DLD1 (cell line): Measurements from ENCODE around the gene FRMD4A.

ENCODE experiments used
- in situ Hi-C: cut with HindIII; loops from 2 replicates; pipeline ENCODE4 v1.10.0; 2017; ENCODE audit warnings: low sequenced_read_pairs

The FRMD4A gene

GRCh38 chr10:13665516-13666262 lies 665.0 kb downstream of the FRMD4A start:
- in situ Hi-C loops, result no loop called here

DNA sequence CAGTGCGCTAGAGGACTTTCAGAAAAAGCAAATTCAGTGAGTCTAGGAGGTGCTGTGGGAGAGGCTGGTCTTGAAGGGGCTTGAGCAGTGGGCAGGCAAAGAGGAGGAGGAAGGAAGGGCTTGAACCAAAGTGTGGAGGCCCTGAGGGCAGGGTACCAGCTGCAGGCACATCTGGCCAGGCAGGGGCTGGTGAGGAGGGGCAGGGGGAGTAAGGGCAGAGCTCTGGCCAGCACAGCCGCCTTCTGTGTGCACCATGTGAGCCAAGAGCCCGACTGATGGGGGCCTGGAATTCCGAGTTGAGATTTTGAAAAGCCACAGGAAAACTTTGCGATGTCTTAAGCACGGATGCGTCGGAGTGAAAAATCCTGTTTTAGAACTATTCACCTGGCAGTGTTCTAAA lies 669.5 kb downstream of the FRMD4A start:
- in situ Hi-C loops, result no loop called here

DNA sequence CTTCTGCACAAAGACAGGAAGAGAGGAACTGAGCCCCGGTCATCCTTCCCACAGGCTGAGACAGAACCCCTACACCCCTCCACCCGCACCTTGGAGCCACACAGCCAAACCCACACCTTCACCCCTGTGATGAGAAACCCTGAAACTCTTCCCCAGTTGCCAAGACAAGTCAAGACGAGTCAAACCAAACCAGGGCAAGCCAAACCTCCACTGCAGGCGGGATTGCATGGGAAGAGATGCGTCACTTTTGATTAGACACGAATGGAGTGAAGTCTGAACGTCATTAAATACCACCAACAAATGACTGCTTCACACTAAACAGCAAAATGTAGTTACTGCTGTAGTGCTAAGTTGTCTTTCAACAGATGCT lies 670.2 kb downstream of the FRMD4A start:
- in situ Hi-C loops, result no loop called here

DNA sequence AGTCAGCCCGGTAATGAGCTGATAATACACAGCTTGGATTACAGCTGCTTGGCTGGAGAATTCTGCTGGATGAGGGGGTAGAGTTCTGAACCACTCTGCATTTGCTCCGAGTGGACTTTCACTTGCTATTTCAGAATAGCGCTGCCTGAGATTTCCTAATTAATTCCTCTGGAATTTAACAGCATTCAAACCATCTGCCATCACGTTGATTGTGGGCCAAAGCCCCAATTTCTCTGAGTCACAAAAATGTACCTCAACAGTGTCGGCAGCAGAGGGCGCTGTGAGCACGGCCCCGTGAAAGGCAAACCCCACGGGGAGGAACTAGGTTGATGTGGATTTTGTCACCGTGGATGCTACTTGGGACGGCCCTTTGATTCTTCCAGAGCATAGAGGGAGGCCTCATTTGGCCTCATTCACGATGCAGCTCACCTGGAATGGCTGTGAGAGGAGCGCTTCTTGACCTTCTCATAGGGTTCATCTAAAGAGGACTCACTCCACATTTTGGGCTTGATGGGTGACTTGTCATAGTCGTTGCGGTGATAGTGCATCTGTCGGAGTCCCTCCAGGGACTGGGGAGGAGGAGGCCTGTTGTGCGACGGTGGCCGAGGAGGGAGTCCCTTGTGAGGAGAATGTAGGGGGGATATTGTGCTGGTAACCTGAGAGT lies 670.7 kb downstream of the FRMD4A start:
- in situ Hi-C loops, result no loop called here

DNA sequence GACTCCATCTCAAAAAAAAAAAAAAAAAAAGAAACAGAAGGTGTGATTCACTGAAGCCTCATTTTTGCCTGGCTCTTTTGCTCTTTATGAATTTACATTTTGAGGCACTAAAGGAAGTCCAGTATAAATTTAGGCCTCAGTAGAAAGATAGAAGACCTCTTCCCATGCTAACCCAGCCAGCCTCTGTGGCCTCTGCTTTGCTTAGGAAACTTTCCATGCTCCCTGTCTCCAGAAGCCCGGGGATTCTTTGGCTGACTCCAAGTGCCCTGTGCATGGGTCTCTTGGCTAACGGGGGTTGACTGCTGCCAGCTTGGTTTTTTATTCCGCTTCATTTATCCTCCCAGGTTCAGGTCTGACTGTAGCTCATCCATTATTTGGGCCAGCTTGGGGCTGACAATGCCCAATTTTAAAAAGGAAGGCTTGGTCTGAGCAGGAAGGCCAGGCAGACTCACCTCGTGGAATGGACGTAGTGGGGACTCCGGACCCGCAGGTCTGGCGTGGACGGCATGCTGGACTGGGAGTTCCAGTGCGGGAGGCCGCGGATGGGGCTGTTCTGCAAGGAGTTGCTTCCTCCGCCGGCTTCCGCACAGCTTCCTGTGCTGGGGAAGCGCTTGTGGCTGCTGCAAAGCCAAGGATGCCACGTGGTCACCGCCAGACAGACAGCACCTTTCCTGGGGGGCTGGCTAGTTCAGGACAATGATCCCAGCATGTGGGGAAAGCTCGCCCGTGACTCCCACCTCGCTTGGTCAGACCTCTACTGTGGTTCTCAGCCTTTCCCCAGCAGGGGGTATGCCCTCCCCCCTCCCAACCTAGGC lies 671.6 kb downstream of the FRMD4A start:
- in situ Hi-C loops, result no loop called here

DNA sequence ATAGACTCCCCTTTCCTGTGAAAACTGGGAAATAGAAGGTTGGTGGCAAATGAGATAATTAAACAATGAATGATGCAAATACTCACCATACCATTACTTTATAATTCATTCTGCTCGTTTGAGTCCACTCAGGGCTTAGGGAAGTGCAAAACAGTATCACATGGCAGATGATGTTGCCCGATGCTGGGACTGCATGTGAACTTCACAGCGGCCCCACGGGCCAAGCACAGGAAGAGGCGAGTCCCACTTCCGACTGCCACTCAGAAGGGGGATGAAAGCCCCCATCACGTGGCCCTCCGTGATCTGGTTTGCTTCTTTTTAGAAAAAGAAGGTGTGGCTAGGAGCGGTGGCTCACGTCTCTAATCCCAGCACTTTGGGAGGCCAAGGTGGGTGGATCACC lies 672.5 kb downstream of the FRMD4A start:
- in situ Hi-C loops, result no loop called here

DNA sequence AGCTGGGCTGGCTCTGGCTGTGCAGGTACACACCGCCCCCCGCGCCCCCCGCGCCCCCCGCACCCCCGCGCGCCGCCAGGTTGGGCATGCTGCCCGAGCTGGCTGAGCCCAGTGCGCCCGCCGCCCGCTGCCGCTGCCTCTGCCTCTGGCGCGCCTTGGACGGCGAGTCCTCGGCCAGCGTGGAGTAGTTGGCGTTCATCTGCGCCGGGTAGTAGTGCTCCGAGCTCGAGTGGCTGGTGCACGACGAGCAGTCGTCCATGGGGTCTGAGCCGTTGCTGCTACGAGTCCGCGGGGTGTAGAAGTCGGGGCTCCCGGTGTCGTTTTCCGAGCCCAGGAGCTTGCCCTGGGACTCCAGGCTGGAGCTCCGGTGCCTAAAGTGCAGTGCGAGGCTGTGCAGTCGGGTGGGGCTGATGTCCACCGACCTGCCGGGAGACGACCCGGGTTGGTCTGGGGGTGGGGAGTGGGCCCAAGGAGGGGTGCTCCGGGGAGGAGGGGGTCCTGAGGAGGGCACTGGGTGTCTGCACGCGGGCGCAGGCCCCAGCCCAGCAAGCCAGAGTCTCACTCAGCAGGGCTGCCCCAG lies 673.5 kb downstream of the FRMD4A start:
- in situ Hi-C loops, result no loop called here

- in situ Hi-C loops, result no loop called here
Measured at GRCh38 chr10:13656337-13657100, 674.2 kb downstream of the FRMD4A start.

- in situ Hi-C loops, result no loop called here
Measured at GRCh38 chr10:13654846-13655245, 675.9 kb downstream of the FRMD4A start.

- in situ Hi-C loops, result no loop called here
Measured at GRCh38 chr10:13654118-13654830, 676.5 kb downstream of the FRMD4A start.

GRCh38 chr10:13652860-13653259 lies 677.9 kb downstream of the FRMD4A start:
- in situ Hi-C loops, result no loop called here

GRCh38 chr10:13651969-13652720 lies 678.6 kb downstream of the FRMD4A start:
- in situ Hi-C loops, result no loop called here

DNA sequence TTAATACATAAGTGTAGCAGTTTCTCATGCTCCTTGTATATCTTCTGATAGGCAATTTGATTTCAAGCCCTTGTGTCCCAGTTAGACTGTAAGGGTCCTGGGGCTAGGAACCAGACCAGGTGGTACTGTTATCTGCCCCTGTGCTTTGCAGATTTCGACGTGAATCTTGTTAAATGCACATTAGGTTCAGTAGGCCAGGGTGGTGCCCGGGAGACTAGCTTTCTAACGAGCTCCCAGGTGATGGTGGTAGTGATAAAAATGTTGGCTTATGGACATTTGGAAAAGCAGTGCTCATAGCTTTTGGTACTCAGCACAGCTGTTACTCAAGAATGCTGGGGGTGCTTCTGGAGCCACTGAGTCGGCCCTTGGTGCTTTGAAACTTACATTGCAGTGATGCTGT lies 679.8 kb downstream of the FRMD4A start:
- in situ Hi-C loops, result no loop called here

DNA sequence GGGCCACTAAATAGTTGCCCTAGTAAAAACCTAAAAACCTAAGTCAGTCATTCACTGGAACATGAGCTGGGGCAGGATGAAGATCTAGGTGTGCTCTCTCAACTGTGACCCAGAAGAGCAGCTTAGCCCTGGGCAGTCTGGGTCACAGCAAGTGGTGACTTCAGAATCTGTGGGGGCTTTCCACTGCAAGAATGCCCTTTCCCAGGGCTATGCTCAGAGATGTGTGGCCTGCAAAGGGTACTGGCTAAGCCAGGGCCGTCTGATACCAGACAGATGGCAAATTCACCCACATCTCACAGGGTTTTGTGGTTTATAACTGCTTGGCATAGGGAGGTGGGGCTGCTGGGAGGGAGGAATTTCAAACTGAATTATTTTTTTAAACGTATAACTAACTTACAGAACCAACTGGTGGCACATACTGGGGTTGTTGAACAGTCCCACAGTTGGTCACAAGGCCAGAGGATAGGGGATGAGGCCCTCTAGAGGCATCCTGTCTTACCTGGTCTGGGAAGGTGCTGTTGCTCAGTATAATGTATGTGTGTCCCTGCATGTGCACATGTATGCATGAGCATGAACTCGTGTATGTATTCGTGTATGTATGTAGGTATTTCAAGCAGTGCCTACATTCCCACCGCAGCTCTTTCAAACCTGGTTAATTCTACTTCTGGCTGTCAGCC lies 680.7 kb downstream of the FRMD4A start:
- in situ Hi-C loops, result no loop called here

DNA sequence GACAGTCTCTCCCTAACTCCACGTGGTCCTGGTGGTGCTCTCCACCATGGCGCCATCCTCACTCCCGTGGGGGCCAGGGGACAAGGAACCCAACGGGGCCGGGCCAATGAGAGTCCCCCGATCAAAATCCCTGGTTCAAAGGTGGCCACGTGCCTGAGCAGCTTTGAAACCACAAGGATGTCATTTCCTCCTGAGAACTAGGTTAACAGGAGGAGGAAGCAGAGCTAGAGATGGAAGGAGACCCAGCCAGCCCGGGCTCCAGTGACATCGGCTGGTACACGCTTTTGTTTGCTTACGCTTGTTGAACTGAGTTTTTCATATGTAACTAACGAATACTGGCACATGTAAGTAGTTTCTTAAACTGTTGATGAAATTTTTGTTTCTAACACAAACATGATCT lies 682.3 kb downstream of the FRMD4A start:
- in situ Hi-C loops, result no loop called here

- in situ Hi-C loops, result no loop called here
Measured at GRCh38 chr10:13644866-13645265, 685.9 kb downstream of the FRMD4A start.

GRCh38 chr10:13643016-13643415 lies 687.7 kb downstream of the FRMD4A start:
- in situ Hi-C loops, result no loop called here

DNA sequence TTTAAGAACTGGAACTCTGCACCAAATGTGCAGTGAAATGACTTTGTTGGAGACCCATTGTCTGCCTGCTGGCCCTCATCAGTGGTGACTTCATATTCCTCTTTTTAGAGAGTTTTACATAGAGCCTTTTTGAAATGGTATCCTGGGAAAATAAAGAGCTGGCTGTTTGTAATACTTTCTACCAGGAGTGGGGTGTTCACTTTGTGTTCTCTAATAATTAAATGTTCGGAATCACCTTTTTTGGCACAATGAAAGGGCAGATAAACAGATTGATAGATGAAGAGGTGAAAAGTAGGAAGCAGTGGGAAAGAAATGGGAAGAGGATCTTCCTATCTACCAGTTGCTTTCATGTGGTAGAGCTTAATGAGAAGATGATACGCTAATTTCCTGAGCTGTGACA lies 688.4 kb downstream of the FRMD4A start:
- in situ Hi-C loops, result no loop called here

GRCh38 chr10:13637894-13638293 lies 692.8 kb downstream of the FRMD4A start:
- in situ Hi-C loops, result no loop called here
